HL-60/S4 (cell line): ENCODE results near the gene DCBLD2.

Source experiments
- in situ Hi-C: fragments of 300-500 bp; cut with MboI; formaldehyde crosslinking; loops from 2 replicates; pipeline ENCODE4 v1.14.3; 2022; ENCODE audit warnings: low sequenced_read_pairs

The DCBLD2 gene

GRCh38 chr3:98901392-98902350, at the start of gene DCBLD2:
Gene DCBLD2 (minus strand): TSS chr3:98901695. CDS start chr3:98901326, 369 bp downstream.
- in situ Hi-C loops: no loop called here

- in situ Hi-C loops: no loop called here
Measured at GRCh38 chr3:98945666-98946065, 44.2 kb upstream of the DCBLD2 start.

- in situ Hi-C loops: no loop called here
Measured at GRCh38 chr3:98945101-98945524, 43.6 kb upstream of the DCBLD2 start.

DNA sequence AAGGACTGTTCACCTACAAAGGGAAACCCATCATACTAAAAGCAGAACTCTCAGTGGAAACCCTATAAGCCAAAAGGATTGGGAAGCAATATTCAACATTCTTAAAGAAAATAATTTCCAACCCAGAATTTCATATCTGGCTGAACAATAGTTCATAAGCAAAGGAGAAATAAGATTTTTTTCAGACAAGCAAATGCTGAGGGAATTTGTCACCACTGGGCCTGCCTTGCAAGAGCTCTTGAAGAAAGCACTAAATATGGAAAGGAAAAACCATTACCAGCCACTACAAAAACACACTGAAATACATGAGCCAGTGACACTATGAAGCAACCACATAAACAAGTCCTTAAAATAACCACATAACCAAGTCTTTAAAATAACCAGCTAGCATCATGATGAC, 28.9 kb upstream of the DCBLD2 start:
- in situ Hi-C loops: no loop called here

GRCh38 chr3:98921957-98922356, 20.5 kb upstream of the DCBLD2 start:
- in situ Hi-C loops: no loop called here

DNA sequence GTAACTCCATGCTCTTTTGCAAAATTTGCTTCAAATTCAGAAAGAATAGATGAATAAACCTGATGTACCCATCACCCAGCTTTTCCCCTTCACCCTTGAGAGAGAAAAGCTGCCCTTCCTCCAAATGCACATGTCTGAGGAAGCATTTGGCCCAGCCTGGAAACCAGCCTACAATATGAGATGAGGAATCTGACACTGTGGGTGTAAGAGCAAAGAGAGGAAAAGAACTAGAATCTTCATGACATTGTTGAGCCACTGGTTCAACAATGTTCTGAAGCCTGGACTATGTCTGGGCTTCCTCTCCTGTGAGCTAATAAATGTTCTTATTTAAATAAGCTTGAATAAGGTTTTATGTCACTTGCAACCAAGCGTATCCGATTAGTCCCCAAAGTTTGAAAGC, 18.7 kb upstream of the DCBLD2 start:
- in situ Hi-C loops: no loop called here

DNA sequence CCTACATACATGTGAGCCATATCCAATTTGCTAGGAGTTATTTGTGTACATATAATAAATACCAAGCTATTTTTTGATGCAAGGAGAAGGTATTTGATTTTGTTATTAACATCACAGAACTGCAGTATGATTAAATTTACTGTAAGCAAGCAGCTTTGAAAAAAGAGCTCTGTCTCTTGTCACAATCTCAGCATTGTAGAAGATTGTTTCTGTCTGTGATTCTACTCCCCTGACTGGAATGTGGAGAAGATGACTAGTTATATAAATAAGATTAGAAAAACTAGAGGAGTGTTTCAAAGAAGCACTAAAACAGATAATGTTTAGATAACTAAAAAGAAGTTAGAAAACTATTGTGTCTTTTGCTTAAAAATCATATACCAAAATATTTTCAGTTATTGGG, 17.1 kb upstream of the DCBLD2 start:
- in situ Hi-C loops: no loop called here

DNA sequence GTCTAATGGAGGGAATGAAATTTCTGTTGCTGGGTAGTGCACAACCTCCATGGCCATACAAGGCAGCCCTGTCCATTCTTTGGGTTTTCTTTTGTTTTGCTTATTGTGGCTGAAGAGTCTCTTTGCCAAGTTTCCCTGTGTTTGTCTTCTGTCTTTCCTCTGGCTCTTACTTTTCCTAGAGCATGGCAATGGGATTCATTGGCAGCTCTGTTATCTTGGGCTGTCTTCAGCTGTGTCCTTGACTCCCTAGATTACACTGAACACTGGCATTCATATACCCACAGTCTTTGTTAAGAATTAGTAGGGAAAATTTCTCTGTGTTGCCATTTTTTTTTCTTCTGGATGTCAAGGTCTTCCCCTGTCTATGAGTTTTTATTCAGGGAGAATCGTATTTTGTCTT, 16.1 kb upstream of the DCBLD2 start:
- in situ Hi-C loops: no loop called here

DNA sequence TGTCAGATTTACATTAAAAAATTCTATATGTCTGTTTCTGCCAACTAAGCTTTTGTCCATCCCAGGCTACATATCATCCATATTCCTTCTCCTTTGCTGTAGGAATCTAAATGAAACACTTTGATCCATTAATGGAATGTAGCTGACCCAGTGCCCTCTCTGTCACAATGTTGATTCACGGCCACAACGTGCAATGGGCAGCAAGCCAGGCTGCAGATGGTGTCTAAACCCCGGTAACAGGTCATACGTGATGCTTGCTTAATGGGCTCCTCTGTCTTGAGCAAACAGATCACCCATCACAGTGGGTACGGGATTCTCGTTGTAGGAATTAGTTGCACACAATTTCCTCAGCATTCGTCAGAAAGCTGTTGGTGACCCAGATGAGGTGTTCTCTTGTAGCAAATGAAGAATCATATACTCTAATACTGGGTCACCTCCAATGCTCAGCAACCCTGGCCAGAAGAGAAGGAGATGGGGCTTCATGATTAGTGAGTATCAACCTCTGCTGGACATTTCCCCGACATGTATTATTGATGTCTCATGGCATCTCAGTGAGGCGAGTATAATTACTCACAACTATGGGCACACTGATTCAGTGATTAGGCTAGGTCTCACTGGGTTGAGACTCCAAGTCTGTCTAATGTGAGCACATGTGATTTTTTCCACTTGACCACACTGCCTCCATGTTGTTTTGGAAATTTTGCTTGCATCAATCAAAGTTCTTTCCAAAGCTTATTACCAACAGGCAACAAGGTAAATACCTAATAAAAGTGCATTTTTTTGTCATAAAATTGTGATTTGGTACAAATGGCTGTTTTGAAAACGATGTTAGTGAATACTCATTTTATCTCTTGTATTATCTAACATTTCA, 12.9 kb upstream of the DCBLD2 start:
- in situ Hi-C loops: no loop called here

DNA sequence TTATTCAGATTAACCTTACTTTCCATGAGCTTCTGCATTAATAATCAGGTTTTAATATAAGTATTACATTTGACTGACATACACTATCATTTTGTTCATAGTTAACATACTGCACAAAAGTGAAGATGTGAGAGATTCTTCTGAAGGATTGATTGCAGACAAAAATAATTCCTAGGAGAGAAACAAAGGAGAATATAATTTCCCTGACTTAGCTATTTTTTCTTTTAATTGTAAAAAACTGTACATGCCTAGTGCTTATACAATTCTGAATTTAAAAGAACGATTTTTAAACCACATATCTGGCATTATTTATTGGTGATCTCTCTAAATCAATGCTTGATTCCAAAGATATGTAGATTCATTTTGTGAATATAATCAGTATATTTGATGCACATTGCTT, 11.0 kb upstream of the DCBLD2 start:
- in situ Hi-C loops: no loop called here

DNA sequence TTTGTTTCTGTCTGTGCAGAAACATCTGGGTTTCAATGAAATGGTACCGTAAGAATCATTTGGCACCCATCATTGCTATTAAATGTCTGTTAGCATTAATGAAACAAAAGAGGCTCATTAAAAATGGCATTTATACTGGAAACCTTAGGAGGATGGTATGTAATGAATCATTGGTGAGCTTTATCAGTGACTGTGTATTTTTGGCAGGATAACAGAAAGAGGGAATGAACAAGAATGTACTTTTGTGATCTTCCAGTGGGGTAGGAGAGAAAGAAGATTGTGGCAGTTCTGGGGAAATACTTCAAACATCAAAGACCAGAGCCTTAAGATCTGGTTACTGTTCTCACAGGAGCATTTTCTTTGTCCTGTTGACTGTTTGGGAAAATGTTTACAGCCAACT, 4.7 kb upstream of the DCBLD2 start:
- in situ Hi-C loops: no loop called here

GRCh38 chr3:98903705-98904481, 2.4 kb upstream of the DCBLD2 start:
- in situ Hi-C loops: no loop called here

- in situ Hi-C loops: no loop called here
Measured at GRCh38 chr3:98903099-98903498, 1.6 kb upstream of the DCBLD2 start.

- in situ Hi-C loops: no loop called here
Measured at GRCh38 chr3:98902351-98902740, 851 bp upstream of the DCBLD2 start.

- in situ Hi-C loops: no loop called here
Measured at GRCh38 chr3:98901119-98901391, 440 bp downstream of the DCBLD2 start.

DNA sequence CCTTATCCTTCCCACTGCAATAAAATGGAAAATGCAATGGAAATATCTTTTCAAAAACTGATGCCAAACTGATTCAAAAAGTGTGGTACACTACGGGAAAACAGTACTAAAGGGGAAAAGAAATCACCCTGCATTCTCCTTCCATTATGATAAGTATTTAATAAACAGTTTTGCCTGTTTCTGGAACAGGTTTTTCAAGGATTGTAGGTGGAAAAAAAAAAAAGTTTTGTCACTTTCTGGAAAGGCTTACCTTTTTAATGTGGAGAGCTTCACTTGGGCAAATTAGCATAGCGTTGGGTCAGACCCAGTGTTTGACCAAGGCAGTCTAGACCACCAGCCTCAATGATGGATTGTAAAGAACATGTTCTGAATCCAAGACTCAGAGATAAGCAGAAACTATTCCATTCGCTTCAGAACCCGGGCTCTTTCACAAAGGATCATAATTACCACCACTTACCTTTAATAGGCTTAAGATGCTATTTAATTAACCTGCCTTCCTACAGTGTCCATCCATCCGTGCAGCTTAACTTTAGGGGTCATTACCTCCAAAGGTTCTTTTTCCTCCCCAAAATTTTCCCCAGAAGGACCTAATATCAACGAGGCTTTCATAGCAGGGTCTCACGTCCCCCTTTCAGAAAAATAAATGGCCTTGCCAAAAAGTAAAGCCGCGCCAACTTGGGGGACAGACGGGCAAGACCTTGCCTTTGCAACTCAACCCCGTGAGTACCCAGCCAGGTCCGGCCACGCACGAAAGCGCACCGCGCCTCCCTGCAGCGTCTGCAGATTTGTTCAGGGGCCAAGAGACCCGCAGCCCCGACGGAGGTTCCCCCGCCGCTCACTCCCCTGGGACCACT, 1.0 kb downstream of the DCBLD2 start:
- in situ Hi-C loops: no loop called here

- in situ Hi-C loops: no loop called here
Measured at GRCh38 chr3:98897701-98898100, 3.8 kb downstream of the DCBLD2 start.

DNA sequence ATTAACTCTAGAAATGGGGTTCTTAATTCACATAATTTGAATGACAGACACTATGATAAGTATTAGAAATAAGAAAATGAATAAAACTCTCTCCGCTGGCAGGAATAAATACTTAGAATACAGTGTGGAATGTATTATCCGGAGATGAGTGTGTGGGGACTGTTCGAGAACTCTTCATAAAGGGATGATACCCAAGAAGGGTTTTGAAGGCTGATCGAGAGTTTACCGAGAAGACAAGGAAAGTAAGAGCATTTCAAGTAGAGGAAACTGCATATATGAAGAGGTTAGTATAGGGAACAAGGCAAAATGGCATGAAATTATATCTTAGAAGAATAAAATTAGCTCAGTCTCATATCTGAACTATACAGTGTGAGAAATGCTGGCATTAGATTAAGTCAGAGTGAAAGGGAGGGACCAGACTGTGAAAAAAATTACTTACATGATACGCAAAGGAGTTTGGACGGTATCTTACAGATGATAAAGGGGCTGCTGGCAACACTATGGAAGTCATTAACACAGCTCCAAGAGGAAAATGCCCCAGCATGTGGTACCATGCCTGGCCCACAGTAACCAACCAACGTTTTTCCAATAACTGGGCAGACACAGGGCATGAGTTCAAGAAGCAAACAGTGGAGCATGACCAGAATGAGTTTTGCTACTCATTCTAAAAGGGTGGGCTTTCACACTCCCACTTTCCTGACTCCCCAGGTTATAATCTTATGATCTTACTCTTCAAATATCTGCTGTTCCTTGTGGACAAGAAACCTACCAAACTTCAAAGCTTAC, 6.5 kb downstream of the DCBLD2 start:
- in situ Hi-C loops: no loop called here

GRCh38 chr3:98893740-98894139, 7.8 kb downstream of the DCBLD2 start:
- in situ Hi-C loops: no loop called here

DNA sequence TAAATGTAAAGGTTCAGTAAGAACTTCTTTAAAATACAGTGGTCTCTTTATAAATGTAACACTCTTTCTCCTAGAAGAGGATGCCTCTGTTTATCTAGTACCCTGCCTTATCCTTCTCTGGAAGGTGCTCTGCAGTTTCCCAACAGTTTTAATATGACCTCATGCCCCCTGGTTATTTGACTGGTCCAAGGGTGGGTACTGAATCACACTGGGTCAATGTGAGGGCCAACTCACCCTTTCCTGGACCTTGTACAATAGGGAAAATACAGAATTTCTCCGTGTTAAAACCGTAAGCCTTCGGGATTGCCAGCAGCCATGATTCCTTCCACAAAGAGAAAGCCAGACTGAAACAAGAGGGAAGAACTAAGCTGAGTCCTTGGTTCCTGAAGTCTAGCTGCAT, 9.2 kb downstream of the DCBLD2 start:
- in situ Hi-C loops: no loop called here
